Fibroblast of mammary gland (primary cell): Measurements from ENCODE around the gene MTCH1.

ENCODE experiments used
- DNase-seq: peaks from one replicate; pipeline ENCODE4 v3.0.0-alpha.2; 2010; ENCODE audit warnings: low read depth
- H3K4me3 ChIP-seq: 2 replicates; pipeline ENCODE4 v1.5.1; 2011; ENCODE audit warnings: low read depth, mild to moderate bottlenecking, low read length, moderate library complexity; ENCODE audit not compliant: control insufficient read depth
- TF ChIP-seq, protein P1 (sequence below): conservative IDR thresholded peaks from 2 replicates; pipeline ENCODE4 v1.5.1; 2011; ENCODE audit warnings: low read depth, low read length, inconsistent platforms; ENCODE audit not compliant: control insufficient read depth, insufficient read depth

Gene MTCH1

DNA sequence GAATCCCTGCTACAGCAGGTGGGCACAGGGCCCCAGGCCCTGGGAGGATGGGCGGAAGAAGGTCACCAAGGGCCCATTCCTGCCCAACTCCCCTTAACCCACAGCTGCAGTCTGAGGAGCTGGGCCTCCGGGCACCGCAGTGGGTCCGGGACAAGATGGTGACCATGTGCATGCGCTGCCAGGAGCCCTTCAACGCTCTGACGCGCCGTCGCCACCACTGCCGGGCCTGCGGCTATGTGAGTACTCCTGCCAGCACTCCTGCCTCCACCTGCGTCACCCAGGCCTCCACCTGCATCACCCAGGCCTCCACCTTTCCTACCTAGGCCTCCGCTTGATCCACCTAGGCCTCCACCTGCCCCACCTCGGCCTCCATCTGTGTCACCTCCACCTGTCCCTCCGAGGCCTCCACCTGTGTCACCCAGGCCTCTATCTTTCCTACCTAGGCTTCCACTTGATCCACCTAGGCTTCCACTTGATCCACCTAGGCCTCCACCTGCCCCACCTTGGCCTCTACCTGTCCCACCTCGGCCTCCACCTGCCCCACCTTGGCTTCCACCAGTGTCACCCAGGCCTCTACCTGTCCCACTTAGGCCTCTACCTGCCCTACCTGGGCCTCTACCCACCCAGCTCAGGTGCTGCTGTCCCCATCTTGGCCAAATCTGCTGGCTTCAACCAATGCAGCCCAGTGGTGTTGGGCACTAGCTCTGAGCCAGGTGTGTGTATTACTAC is 36.3 kb upstream of the MTCH1 start:
- no peak overlapping the region for H3K4me3 ChIP-seq
- no peak for DNase-seq
- TF ChIP-seq, protein P1, sequence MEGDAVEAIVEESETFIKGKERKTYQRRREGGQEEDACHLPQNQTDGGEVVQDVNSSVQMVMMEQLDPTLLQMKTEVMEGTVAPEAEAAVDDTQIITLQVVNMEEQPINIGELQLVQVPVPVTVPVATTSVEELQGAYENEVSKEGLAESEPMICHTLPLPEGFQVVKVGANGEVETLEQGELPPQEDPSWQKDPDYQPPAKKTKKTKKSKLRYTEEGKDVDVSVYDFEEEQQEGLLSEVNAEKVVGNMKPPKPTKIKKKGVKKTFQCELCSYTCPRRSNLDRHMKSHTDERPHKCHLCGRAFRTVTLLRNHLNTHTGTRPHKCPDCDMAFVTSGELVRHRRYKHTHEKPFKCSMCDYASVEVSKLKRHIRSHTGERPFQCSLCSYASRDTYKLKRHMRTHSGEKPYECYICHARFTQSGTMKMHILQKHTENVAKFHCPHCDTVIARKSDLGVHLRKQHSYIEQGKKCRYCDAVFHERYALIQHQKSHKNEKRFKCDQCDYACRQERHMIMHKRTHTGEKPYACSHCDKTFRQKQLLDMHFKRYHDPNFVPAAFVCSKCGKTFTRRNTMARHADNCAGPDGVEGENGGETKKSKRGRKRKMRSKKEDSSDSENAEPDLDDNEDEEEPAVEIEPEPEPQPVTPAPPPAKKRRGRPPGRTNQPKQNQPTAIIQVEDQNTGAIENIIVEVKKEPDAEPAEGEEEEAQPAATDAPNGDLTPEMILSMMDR: no peak

DNA sequence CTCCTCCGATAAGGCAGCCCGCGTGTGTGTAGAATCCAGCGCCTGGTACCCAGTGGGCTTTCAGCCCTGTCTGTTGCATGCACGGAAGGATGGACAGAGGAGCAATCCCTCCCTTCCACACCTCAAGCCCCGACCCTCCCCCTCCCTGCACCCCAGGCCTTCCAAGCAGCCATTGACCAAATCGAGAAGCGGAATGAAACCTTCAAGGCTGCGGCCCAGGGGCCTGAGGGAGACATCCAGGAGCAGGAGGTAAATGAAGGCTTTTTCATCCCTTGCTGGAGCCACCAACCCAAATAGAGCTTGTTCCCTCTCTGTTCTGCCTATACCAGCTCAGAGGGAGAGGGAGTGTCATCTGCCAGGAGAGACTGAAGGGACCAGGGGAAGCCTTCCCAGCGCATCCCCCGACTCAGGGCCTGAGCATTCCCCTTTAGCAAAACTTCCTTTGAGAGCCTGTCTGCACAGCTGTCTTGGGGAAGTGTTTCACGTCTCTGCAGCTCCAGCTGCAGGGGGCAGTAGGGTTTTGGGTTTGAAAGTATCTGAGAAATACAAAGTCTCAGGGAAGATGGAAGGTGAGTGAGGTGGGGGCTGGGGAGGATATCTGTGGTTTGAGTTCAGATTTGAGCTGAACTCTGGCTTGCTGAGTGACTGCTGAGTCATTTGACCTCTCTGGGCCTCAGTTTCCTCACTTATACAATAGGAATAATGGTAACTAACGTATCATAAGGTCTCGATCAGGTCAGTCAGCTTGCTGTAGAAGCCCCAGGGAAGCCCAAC is 35.5 kb upstream of the MTCH1 start:
- TF ChIP-seq, protein P1: peak; percentile 59
- H3K4me3 ChIP-seq: no peak overlapping the region
- peak; percentile 56 for DNase-seq

DNA sequence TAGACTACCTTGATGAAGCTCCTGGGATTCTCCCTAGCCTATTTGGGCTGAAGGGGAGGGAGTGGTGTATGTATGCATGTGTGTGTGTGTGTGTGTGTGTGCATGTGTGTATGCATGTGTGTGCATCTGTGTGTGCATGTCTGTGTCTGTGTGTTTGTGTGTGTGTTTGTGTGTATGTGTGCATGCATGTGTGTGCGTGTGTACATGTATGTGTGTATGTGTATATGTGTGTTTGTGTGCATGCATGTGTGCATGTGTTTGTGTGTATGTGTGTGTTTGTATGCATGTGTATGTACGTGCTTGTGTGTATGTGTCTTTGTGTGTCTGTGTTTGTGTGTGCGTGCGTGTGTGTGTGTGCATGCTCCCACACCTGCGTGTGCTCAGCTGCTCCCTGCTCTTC is 34.8 kb upstream of the MTCH1 start:
- TF ChIP-seq, protein P1: no peak
- no peak for DNase-seq
- H3K4me3 ChIP-seq: no peak overlapping the region

DNA sequence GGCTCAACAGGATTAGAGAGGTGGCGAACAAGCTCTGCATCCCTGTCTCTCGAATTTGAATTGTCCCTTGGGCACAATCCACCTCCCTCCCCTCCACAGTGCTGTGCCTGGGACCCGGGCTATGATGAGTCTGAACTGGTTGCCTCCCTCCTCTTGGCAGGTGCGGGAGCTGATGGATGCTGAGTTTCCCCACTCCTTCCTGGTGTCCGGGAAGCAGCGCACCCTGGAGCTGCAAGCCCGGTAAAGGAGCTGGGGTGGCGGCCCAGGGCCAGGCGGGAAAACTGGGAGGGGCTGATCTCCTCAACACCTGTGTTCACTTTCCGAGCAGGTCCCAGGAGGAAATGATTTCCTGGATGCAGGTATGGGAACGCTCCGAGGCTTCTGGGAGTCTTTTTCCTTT is 34.4 kb upstream of the MTCH1 start:
- TF ChIP-seq, protein P1: no peak
- DNase-seq: no peak

DNA sequence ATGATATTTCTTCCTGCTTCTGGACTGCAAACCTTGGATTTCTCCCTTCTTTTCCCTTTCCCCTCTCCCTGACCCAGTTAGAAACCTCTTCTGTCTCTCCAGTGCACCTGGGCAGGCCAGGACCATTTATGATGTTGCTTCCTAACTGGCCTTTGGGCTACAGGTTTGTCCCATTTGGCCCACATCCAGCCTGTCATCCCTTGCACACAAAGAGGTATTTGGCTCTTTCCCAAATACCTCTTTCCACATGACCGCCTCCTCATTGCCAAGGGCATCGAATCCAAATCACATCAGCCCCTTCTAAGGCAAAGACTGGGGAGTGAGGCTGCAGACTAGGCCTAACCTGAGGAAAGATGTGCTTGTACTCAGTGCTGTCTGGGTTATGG is 33.1 kb upstream of the MTCH1 start:
- H3K4me3 ChIP-seq: no peak overlapping the region
- TF ChIP-seq, protein P1: no peak
- no peak for DNase-seq

More for the DNA sequence above, 34.4 kb upstream of the MTCH1 start:
- no peak overlapping the region for H3K4me3 ChIP-seq

DNA sequence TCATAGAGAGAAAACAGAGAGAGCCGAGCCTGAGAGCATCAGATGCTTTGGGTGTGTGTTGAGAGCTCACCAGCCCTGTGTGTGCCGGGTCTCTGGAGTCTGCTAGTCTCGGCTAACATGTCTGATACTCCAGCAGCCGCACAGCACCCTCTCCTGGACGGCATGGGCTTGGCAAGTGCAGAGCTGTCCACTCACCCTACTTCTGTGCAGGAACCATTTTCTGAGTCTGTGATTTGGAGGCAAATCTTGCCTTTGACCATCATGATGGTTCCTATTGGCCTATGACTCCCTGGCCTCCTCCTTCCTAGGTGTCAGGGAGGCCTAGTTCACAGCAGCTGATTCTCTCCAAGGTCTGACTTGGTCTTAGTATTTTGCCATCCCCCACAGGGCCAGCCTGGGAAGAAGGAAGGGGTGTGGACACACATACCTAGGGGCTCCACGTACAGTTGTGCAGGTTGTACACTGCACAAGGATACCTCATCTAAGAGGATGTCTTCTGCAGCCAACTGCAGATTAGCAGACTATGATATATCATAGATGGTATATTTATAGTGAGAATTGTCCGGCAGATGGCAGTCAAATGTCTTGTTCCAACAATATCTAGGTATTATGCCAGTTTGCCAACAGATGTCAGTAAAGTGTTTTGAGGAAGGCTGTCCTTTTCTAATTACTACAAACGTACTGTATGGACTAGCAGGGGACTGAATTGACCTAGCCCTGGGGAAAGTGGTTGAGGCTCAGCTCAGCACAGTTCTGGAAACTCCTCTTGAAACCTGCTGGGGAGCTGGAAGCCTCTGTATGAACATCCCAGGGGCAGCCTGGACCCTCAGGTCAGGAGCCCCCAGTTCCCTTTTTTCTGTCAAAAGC is 32.4 kb upstream of the MTCH1 start:
- DNase-seq: peak; percentile 86
- TF ChIP-seq, protein P1: peak; percentile 97
- no peak overlapping the region for H3K4me3 ChIP-seq
